ENCODE results near the gene CHMP4A.

The CHMP4A gene

DNA sequence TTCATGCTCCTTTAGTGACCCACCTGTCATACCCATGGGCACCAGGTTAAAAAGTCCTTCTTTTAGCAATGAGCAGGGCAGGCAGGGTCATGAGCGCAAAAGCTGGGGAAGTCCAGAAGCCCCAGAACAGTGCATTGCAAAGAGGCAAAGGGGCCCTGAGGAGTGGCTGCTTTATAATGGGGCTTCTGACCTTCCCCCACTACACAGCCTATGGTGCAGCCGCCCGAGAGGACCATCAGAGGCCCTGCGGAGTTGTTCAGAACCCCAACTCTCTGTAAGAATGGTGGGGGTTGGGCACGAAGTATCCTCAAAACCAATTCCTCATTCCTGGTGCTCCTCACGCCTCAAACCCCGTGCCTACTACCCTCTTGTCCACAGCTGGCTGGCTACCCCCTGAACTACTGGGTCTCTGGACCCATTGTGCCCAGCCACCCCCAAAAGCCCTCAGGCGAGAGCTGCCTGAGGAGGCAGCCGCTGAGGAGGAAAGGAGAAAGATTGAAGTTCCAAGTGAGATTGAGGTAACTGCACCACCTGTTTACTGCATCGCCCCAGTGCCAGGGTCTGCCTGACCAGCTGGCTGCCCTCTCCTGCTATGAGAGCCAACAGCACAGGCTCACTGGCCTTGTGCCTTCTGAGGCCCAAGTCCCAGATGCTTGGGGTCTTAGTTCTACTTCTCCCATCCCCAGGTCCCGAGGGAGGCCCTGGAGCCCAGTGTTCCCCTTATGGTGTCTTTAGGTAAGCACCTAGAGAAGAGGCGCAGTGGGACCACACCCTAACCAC lies 34.7 kb downstream of the CHMP4A start:
- no peak for DNase-seq (ENCODE audit: low spot score)

DNA sequence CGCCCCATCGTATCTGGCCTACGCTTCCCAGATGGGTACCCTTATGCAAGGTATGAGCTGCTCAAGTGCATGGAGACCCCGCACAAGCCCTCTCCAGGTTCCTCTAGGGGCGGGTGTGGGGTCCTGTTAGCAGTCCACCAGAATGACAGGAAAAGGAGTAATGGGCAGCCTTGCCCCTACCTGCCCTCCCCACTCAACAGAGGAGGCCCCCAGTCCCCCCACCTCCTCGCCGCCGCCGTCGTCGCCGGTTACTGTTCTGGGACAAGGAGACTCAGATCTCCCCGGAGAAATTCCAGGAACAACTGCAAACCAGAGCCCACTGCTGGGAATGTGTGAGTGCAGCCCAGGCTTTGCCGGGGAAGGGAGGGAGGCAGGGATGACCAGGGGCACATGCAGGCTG lies 35.4 kb downstream of the CHMP4A start:
- DNase-seq (ENCODE audit: low spot score): no peak

- no peak for DNase-seq (ENCODE audit: low spot score)
These were observed 36.1 kb downstream of the CHMP4A start for GRCh38 chr14:24177041-24177825.

- DNase-seq (ENCODE audit: low spot score): no peak
These were observed 36.7 kb downstream of the CHMP4A start for GRCh38 chr14:24176599-24176998.

DNA sequence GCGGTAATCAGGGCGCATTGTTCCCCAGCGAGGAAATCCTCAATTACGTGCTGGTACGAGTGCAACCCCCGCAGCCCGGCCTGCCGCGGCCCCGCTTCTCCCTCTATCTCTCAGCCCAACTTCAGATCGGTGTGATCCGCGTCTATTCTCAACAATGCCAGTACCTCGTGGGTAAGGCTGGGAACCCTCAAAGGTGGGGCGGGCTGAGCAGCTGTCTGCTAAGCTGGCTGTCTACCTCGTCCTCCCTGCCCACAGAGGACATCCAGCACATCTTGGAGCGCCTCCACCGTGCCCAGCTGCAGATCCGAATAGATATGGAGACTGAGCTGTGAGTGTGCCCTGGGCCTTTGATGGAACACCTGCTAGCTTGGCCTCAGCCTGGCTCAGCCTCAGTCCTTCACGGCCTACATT lies 40.4 kb downstream of the CHMP4A start:
- DNase-seq (ENCODE audit: low spot score): no peak

DNA sequence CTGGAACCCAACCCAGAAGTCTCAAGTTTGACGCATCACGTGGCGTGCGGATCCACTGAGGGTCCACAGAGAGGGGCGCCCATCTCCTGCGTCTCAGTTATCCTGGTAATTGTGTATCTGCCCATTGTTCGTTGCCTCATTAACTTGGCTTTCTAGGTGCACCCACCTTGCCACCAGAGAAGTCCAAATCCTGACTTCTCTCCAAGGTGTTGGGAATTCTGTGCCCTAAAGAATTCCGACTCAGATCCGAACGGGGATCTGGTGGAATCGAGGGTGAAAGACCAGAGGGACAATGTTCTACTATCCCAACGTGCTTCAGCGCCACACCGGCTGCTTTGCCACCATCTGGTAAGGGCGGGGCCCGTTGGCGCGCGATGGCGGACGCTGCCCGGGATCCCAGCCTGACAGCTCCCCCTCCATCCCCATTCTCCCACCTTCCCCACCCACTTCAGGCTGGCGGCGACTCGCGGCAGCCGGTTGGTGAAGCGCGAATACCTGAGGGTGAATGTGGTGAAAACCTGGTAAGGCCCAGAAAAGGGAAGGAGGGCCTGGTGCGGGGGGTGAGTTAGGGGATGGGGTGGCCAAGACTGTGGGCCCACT lies 40.9 kb downstream of the CHMP4A start:
- DNase-seq (ENCODE audit: low spot score): no peak

GRCh38 chr14:24171422-24172260 lies 41.6 kb downstream of the CHMP4A start, which contains the start of gene REC8:
REC8 (plus strand) TSS chr14:24172080; CDS start chr14:24172553, 473 bp downstream.
- DNase-seq (ENCODE audit: low spot score): peak; percentile 25

DNA sequence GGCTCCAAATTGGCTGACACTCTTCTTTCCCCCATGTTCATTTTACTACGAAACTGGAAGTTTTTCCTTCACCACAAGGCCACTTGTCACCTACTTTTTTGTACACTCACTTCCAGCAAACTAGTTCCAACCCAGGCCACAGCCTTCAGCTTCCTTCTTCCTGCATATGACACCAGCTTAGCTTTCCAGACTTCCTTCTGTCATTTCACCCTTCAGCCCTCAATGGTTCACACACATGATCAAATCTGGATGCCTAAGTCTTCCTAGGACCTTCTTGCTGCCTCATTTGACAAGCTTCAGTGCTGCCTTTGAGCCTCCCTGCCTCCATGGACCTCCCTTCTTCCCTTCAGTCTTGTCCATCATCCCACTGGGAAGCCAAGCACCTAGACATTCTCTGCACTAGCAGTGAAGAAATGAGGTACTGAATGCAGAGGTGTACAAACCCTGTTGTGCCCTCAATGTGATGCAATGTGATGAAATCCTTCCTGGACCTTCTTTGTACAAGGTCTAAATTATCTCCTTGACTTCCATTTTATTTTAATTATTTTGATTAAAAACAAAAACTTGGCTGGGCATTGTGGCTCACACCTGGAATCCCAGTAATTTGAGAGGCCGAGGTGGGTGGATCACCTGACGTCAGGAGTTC lies 45.7 kb downstream of the CHMP4A start:
- DNase-seq (ENCODE audit: low spot score): peak; percentile 22

GRCh38 chr14:24165785-24166184 lies 47.5 kb downstream of the CHMP4A start:
- DNase-seq (ENCODE audit: low spot score): no peak

DNA sequence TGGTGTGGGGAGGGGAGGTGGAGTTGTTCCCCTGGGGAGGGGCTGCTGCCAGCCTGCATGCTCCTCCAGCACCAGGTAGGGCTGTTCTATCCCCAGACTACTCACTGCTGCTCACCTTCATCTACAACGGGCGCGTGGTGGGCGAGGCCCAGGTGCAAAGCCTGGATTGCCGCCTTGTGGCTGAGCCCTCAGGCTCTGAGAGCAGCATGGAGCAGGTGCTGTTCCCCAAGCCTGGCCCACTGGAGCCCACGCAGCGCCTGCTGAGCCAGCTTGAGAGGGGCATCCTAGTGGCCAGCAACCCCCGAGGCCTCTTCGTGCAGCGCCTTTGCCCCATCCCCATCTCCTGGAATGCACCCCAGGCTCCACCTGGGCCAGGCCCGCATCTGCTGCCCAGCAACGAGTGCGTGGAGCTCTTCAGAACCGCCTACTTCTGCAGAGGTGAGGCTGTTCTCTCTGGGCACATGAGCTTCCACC lies 48.7 kb downstream of the CHMP4A start:
- no peak for DNase-seq (ENCODE audit: low spot score)

GRCh38 chr14:24162093-24162492 lies 51.2 kb downstream of the CHMP4A start:
- peak; percentile 54 for DNase-seq (ENCODE audit: low spot score)

DNA sequence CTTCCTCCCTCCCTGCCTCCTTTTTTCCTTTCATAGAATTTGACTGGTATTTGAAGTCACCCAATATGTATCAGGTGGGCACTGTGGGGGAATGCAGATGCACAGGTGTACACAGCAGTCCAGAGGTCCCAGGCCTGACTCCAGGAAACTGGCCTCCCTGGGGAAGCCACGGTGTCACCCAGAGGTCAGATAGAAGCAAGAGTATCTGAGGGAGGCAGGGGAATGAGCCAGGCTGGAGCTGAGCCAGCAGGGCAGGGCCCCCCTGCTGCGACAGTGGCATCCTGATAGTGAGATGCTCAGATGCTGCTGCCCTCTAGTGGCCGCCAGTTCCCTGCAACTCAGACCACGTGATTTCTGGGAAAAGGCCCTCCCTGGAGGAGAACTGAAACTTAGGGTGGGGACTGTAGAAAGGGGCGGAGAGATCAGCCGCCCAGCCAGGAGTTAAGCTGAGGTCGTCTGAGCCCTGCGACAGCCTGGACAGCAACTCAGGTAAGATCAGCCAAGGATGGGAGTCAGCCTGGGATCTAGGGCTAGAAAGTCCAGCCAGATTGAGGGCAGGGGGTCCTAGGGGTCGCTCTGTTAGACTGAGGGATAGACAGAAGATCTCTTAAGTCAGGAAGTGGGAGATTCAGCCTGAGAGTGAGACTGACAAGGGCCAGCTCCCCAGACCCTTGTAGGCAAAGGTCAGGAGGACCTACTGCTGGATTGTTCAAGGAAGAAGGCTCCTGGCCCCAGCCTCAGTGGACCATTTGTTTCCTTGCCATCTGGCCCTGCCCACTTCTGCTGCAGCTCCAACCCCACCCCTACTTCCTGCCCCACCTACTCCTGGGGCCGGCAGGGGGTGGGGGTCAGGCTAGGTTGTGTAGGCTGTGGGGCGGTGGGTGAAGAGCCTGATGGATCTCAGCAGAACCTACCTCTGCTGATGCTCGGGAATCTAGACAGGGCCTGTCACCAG lies 52.2 kb downstream of the CHMP4A start, which contains the start of gene IRF9:
TSS of gene IRF9 (plus strand) at position 416 of the 955 bp plus-strand sequence. CDS start 880 bp downstream, outside the sequence.
- peak; percentile 100 for DNase-seq (ENCODE audit: low spot score)

DNA sequence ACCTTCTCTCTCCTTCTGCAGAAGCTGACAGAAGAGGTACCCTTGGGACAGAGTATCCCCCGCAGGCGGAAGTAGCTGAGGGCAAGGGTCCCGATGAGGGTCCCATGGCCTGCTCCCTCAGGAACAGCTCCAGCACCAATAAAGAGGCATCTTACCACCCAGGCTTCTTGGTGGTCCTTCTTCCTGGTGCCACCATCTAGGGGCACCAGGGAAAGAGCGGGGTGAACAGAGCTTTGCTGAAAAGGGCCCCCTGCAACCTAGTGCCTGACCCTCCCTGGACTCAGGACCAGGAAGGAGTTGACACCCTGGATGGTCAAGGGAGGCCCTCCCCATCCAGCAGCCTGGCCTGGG lies 52.8 kb downstream of the CHMP4A start:
- no peak for DNase-seq (ENCODE audit: low spot score)

GRCh38 chr14:24159777-24160498 lies 53.4 kb downstream of the CHMP4A start:
- no peak for DNase-seq (ENCODE audit: low spot score)
